GM21717 (cell line): ENCODE data around the gene LMTK3.

Experiments used
- ATAC-seq: cut with Tn5 transposase; IDR thresholded peaks from one replicate; pipeline ENCODE4 v1.9.1; 2021; ENCODE audit warnings: mild to moderate bottlenecking, moderate library complexity; ENCODE audit not compliant: unreplicated experiment

Gene LMTK3

DNA sequence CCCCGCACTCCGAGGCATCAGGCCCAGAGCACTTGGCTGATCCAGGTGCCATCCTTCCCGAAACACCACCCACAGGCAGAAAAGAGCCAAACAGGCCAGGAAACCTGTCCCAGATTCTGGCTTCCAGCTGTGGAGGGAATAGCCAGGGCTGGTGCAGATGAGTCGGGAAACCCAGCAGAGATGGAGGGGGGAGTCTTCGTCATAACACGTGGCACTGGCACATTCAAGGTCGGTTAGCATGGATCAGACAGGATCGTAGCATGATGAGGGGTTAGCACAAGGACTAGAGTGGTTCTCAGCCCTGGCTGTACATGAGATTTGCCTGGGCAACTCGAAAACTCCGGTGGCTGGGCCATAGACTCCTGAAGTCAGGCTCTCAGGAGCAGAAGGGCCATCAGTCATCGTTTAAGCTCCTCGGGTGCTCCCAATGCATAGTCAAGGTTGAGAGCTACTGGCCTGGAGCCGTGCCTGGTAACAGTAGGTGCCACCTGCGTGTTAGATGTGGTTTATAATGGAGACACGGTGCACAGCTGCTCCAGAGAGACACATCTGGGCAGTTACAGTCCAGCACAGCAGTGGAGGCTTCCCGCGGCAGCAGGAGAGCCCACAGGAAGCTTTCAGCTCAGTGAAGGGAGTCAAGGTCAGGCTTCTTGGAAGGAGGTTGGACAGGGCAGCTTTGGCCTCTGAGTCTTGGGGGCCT lies 36.1 kb downstream of the LMTK3 start:
- ATAC-seq = no peak

DNA sequence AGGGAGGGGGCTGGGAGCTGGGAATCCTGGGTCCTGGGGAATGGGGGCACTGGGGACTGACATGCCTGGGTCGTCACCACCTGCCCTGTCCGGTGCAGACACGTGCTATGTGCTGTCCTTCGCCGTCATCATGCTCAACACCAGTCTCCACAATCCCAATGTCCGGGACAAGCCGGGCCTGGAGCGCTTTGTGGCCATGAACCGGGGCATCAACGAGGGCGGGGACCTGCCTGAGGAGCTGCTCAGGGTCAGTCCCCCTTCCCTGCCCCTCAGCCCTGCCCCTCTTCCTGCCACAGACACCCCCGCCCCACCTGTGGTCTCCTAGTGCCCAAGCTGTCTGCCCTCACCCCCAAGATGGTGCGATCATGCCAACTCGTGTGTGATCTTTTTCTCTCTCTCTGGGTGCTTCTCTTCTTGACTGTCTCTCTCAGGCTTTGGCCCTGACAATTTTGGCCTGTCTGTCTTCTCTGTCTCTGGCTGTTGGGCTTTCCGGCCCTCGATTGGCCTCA lies 37.5 kb downstream of the LMTK3 start:
- no peak for ATAC-seq

DNA sequence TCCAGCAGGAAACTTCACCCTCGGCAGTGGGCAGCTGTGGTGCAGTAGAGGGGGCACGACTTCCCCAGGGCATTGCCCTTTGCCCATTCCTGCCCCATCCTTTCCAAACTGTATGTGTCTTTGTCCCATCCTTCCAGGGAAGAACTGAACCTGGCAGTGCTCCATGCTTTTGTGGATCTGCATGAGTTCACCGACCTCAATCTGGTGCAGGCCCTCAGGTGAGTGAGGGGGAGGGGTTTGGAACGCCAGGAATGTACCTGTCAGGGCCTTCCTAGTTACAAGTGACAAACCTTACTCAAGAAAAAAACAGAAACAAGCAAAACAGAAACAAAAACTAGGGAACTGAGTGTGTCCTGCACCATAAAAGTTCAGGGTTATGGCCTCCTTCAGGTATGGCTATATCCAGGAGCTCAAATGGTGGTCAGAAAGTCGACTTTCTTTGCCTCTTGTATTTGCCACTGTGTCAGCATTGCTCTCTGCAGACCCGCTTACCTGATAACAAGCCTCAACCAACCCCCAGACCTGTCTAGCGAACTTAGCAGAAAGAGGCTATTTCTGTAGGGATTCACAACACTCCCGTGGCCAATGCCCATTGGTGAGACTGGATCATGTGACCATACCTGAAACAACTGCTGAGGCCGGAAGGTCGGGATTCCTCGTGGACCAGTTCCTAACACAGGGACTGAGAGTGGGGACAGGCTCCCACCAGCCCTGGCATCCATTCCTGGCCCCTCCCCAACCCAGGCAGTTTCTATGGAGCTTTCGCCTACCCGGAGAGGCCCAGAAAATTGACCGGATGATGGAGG lies 38.3 kb downstream of the LMTK3 start:
- ATAC-seq = no peak

GRCh38 chr19:48471836-48472235 lies 39.8 kb downstream of the LMTK3 start:
- ATAC-seq = no peak

DNA sequence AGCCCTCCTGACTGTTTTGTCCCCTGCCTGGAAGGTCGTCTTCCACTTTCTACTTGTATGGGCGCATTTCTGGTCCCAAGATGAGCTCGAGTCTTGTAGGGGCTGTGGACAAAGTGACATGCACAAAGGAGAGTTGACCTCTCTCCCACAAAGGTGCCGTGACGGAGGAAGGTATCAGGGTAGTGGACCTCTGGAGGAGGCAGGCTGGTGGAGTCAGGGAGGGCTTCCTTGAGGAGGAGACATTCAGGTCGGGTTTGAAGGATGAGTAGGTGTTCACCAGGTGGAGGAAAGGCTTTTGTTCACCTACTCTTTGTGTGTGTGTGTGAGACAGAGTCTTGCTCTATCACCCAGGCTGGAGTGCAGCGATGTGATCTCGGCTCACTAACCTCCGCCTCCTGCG lies 40.8 kb downstream of the LMTK3 start:
- ATAC-seq = no peak

DNA sequence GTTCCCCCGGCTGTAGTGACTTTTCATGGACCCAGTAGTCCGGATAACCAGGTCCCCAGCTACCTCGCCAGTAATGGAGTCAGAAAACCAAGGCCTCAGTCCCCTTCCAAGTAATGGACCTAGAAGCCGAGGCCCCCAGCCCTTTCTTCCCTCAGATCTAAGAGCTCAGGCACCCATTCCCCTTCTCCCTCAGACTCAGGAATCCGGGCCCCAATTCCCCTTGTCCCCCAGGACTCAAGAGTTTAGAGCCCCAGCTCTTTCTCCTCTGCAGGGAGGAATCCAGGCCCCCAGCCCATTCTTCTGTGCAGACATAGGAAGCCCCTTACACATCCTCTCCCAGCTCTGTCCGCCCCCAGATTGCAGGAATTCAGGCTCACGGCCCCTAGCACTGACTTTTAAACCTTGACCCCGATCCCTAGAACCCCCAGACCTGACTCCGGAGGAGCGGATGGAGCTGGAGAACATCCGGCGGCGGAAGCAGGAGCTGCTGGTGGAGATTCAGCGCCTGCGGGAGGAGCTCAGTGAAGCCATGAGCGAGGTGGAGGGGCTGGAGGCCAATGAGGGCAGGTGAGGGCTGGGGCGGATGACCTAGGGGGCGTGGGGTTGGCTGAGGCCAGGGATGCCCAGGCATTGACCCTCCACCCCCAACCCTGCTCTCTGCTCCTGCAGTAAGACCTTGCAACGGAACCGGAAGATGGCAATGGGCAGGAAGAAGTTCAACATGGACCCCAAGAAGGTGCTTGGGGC lies 41.5 kb downstream of the LMTK3 start:
- ATAC-seq = no peak

DNA sequence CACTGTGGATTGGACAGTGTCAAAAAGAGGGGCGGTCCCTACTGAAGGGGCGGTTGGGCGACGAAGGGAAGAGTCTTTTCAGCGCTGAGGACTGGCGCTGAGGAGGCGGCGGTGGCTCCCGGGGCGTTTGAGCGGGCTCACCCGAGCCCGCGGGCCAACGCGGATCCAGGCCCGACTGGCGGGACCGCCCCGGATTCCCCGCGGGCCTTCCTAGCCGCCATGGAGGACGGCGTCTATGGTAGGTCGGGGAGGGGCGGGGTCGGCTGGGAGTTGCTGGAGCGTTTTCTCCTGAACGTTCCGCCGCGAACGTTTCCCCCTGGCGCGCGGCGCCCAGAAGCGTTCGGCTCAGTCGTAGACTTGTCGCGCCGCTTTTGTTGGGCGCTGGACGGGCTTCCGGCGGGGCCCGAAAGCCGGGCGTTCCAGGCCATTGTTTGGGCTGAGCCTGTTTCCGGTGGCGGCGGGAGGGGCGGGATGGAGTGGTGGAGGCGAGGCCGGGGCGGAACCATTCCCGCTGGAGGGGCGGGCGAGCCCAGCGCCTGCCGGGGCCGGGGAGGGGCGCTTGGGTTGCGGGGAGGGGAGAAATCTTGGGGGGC lies 42.2 kb downstream of the LMTK3 start, which contains the start of gene CYTH2:
CYTH2 (plus strand) TSS at position 81 of the 593 bp plus-strand sequence; CDS start at position 220, 139 bp downstream.
- peak; percentile 22 for ATAC-seq

DNA sequence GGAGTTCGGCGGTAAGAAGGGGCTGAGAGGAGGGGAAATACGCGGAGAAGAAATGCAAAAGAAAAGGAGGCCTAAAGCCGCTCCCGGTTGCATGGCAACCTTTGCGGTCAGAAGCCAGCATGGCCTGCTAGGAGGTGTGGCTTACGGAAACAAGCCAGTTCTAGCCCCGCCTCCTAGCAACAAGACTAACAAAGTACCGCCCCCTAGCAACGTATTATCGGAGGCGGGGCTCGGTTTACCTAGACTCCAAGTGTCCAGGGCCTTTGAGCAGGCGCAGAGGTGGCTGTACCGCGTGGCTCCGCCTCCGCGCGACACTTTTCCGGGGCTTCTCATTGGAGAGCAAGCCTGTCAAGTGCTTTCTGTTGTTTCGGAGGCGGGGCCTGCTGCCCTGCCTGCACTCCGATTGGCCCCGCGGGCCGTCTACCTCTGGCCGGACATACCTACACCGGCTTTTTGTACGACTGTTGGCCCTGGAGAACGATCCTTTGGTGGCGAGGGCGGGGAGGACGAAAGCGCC lies 42.8 kb downstream of the LMTK3 start:
- peak; percentile 72 for ATAC-seq

- no peak for ATAC-seq
Measured at GRCh38 chr19:48466561-48467325, 44.9 kb downstream of the LMTK3 start.

DNA sequence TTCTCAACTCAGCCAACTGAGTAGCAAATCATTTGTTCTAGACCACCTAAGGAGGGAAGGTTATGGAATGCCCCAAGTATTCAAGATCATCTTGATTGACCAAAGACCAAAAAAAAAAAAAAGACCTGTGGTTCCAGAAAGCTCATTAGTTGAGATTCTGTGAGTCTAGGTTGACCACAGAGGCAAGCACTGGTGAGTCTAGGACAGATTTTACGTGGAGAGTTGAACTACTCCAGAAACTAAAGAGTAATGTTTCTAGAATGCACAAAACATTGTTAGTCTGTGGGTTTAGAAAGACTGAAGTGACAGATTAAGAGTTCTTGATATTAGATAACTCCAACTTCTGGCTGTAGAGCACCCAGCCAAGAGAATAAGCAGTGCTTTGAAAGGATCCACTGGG lies 46.4 kb downstream of the LMTK3 start:
- ATAC-seq = no peak

- no peak for ATAC-seq
Measured at GRCh38 chr19:48461982-48462655, 49.5 kb downstream of the LMTK3 start.

DNA sequence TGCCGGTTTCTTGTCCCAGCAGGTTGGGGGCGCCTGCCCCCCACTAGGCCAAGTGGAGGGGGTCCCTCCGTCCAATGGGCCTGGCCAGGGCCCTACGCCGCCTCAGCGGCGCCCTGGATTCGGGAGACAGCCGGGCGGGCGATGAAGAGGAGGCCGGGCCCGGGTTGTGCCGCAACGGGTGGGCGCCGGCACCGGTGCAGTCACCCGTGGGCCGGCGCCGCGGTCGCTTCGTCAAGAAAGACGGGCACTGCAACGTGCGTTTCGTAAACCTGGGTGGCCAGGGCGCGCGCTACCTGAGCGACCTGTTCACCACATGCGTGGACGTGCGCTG lies 50.0 kb downstream of the LMTK3 start:
- no peak for ATAC-seq

GRCh38 chr19:48458016-48458415 lies 53.6 kb downstream of the LMTK3 start:
- no peak for ATAC-seq

GRCh38 chr19:48456864-48457263 lies 54.8 kb downstream of the LMTK3 start:
- no peak for ATAC-seq

DNA sequence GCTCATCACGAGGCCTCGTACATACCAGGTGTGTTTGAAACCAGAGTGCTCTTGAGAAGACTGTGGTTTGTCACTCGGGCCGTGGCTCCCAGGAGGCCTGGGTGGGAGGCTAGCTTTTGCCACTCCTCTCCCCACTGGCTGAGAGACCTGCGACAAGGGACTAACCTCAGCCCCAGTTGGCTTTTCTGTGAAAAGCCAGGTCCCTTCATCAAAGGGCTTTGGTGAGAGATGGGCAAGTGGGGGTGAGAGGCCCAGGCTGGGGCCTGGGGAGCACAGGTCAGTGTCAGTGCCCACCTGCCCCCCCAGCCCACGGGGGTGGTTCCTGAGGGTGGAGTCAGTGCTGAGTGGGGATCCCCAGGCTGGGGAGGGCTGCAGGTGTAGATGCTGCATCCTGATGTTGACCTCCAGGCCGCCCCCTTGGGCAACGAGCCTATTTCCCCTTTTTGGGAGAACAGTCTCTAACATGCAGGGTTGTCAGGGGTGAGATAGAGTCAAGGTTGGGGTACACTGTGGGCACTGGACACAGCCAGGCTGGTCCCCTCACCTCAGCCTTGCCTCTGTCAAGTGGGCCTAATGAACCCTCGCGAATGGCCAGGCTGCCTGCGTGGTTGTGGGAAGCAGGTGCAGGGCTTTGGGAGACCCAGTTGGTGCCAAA lies 55.6 kb downstream of the LMTK3 start:
- ATAC-seq = no peak

DNA sequence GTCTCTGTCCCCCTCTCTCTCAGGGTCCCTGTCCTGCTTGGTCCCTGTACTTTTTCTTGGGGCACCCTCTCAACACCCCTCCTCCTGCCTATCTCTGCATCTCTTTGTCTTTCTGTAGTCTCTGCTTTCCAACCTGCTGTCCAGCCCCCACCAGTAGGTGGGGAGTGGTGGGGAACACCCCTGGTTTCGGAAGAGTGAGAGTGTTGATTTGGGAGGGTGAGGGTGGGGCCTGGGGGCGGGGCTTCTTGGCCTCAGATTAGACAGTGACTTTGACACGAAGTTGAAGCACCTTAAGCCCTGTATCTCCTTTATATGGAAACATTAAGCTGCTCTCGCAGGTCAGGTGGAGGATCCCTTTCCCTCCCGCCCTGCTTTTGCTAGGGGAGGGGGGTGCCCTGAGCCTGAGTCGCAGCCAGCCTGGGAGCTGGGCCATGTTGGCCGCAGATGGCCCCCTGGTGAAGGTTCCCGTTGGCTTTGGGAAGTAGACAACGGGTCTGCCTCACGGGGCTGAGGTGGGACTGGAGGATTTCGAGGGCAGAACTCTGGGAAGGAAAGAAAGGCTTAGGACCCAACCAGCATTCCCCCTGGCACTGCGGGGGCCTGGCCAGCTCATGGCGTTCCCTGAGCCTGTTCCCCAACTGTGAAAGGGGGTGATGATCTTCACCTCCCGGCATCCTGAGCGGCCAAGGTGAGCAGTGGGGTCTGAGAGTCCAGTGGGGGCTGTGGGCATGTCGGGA lies 56.3 kb downstream of the LMTK3 start, which contains the start of gene KCNJ14:
KCNJ14 (plus strand) TSS at position 404 of the 737 bp plus-strand sequence. CDS start 6,151 bp downstream, outside the sequence.
- no peak for ATAC-seq

DNA sequence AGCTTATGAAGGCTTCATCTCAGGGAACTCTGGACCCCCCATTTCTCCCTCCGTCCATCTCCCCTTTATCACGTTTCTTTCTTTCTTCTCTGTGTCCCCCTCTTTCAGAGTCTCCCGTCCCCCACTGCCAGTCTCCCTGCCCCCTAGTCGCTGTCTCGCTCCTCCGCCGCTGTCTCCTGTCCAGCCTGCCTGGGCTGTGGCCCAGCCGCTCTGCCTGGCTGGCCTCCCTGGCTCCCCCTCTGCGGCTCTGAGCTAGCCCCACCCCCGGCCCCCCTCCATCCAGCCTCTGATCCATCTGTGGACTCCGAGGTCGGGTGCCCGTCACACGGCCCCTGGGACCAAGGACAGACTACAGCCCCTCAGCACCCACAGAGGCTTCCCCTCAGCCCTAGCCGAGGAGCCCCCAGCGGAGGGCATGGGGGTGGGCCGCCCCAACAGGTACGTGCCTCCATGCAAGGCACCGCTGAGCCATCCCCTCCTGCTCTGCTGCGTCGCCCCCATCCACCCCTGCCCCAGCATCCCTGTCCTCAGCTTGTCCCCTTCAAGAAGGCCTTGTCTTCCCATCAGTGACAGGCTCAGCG lies 57.4 kb downstream of the LMTK3 start:
- no peak for ATAC-seq
